Fibroblast of upper back skin (primary cell): Measurements from ENCODE around the gene TAB2.

Experiments
- DNase-seq: peaks from one replicate; pipeline ENCODE4 v3.0.0-alpha.2; 2013

Gene TAB2

DNA sequence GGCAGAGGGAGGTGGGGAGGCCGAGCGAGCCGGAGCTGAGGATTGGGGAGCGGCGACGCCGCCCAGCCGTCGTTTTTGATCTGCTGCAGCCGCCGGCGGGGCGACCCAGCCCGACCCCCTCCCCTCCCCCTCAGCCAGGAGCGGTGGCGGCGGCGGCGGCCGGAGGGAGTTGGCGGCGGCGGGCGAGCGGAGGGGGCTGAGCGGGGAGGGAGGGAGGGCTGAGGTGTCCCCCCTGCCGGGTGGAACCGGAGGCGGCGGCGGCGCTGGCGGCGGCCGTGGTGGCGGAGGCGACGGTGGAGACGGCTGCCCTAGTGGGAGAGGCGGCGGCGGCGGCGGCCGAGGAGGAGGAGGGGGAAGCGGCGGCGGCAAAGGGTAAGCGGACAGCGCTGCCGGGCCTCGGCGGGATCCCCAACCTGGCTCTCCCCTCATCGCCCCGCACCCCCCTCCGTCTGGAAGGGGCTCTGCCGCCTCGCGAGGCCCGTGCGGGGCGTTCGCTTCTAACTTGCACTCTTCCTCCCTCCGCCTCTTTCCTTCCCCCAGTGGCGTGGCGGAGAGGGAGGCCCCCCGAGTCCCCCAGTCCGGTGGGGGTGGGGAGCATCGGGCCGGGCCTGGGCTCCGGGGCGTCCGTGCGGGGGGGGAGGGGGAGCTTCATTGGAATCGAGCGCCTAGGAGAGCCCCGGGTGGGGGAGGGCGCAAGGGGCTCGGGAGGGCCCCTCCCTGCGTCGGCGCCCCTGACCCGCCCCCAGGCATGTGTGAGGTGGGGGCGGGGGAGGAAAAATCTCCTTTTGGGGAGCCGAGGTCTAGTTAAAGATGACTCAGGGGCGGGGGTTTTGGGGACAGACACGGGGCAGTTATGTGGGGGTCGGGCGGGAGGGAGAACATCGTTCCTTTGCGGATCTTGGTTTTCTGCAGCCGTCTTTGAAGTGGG is at the start of gene TAB2:
TSS of gene TAB2 (plus strand) at position 69 of the 928 bp plus-strand sequence. CDS start 52,286 bp downstream, outside the sequence.
- peak; percentile 28 for DNase-seq

- DNase-seq: no peak
Observed at GRCh38 chr6:149268146-149268545, 49.4 kb upstream of the TAB2 start.

DNA sequence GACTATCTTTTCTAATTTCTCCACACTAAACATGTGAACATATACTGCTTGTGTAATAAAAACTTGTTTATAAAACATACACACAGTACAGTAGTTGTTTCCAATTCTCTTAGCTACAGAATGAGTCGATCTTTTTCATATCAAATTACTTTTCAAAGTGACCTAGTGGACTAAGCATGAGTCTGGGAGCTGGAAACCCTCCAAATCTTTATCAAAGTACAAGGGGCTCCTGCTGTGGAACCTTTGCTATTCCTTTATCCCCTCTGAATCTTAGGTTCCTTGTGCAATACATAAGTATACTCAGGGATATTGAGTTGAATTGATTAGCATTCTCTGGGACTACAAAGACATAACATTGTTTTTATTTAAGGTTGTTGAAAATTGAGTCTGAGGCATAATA is 48.7 kb upstream of the TAB2 start:
- DNase-seq: no peak

DNA sequence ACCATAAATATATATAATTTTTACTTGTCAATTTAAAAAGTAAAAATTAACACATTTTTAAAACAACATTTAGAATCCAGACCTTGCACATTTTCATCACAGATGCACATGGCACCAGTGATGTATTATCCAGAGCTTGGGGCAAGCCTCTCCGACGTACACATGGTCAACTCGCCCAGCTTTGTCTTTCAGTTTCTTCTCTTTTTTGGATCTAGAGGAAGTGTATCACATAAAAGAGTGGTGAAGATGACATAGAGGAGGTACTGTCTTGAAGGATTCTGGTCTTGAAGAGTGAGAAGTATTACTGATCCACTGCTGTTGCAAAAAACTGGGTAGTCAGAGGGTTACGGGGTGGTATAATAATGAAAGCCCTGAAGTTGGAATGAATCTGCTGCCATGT is 46.9 kb upstream of the TAB2 start:
- DNase-seq: no peak

DNA sequence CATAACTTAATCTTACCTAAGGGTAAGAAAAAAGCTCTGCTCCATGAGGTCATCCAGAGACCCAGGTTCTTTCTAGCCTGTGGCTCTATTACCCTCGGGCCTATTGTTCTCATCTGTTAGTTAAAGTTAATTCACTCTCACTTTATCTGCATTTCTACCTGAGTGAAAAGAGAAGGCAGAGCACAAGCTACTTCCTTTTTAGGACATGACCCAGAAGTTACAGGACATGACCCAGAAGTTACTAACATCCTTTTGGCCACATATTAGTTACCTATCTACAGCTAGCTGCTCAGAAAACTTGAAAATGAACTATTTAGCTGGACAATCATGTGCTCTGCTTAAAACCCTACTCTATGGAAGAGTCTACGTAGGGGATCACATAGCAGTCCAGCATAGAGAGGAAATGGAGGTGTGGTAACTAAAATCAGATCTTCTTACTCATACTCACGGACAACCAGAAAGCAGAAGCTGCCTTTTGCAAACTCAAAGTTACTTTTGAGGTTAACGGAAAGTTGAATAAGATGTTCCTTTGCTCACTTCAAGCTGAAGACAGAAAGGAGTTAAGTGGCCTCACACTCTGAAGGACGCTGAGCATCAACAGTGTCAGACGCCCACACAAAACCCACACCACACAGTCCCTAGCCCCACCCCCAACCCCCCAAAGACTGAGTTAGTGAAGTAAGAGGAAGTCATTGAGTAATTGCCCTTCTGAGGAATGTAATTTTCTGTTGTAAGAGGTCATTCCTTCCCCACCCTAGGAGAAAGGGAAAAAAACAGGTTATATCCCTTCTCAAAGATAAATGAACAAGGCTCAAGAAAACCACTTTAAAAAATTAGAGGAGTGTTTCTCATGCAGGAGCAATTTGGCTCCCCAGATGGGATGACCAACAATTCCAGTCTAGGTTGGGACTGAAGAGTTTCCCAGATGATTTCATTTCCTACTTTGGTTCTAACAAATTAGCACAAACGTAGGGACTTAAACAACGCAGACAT is 45.9 kb upstream of the TAB2 start:
- DNase-seq: no peak

GRCh38 chr6:149273318-149273717 is 44.2 kb upstream of the TAB2 start:
- no peak for DNase-seq

DNA sequence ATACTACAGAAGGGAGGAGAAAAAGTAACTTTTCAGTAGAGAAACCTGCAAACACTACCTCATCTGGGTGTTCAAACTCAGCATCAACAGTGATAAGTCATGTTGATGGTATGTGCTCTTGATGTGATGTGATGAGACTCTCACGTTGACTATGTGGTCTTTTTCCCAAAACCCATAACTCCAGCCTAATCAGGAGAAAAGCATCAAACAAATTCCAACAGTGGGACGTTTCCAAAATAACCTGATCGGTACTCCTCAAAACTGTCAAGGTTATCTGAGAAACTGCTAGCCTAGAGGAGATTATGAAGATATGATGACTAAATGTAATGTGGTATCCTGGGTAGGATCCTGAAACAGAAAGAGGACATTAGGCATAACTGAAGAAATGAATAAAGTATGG is 41.9 kb upstream of the TAB2 start:
- DNase-seq: no peak

GRCh38 chr6:149277621-149278020 is 39.9 kb upstream of the TAB2 start:
- no peak for DNase-seq

GRCh38 chr6:149278997-149279396 is 38.5 kb upstream of the TAB2 start:
- no peak for DNase-seq

GRCh38 chr6:149284904-149285303 is 32.6 kb upstream of the TAB2 start:
- no peak for DNase-seq

DNA sequence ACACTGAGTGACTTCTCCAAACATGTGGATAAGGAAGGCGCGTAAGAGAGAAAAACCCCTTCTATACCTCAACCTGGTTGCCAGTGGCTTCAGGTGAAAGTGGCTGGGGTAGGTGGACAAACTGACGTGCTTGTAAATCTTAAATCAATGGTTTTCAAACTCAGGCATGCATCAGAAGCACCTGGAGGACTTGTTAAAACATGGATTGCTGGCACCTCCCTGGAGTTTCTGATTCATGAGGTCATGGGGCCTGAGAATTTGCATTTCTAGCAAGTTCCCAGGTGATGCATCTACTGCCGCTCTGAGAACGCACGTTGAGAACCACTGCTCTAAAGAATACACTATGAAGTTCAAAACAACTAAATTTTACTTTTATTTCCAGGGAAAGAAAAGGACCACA is 31.9 kb upstream of the TAB2 start:
- DNase-seq: no peak

DNA sequence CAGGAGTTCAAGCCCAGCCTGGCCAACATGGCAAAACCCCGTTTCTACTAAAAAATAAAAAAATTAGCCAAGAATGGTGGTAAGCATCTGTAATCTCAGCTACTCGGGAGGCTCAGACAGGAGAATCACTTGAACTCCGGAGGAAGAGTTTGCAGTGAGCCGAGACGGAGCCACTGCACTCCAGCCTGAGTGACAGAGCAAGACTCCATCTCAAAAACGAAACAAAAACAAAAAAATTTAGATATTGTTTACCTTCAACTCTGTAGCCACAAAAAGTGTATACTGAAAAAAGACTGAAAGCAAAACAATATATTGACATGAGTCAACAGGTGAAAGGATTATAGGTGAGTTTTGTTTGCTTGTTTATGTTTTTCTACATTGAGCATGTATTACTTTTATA is 30.6 kb upstream of the TAB2 start:
- no peak for DNase-seq

GRCh38 chr6:149289192-149289781 is 28.2 kb upstream of the TAB2 start:
- DNase-seq: peak; percentile 16

- DNase-seq: no peak
Observed at GRCh38 chr6:149289966-149290365, 27.5 kb upstream of the TAB2 start.

GRCh38 chr6:149293244-149293643 is 24.3 kb upstream of the TAB2 start:
- DNase-seq: no peak

- DNase-seq: no peak
Observed at GRCh38 chr6:149300563-149300962, 16.9 kb upstream of the TAB2 start.

DNA sequence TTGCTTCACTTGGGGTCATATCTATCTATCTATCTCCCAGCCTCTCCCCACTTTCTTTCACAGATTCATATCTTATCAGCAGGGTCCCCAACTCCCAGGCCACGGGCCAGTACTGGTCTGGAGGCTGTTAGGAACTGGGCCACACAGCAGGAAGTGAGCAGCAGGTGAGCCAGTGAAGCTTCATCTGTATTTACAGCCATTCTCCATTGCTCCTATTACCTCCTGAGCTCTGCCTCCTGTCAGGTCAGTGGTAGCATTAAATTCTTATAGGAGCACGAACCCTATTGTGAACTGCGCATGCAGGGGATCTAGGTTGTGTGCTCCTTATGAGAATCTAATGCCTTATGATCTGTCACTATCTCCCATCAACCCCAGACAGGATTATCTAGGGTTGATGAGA is 14.8 kb upstream of the TAB2 start:
- DNase-seq: no peak

GRCh38 chr6:149303468-149303867 is 14.0 kb upstream of the TAB2 start:
- no peak for DNase-seq

DNA sequence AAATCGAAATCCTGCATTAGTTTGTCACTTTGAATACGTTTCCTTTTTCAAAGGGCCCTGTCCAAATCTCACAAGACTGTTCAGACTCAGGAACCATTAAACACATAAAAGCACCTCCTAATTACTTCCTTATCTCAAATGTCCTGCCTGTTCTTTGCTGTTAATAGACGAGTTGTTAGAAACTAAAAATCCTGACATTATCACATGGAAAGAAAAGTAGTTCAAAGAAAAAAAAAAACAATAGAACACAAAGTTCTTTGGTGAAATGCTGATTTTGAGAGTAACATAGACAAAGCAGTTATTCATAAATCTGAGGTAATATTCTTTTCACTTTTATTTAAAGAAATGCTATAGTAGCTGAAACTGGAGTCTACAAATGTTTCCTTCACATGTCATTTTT is 12.1 kb upstream of the TAB2 start:
- no peak for DNase-seq

DNA sequence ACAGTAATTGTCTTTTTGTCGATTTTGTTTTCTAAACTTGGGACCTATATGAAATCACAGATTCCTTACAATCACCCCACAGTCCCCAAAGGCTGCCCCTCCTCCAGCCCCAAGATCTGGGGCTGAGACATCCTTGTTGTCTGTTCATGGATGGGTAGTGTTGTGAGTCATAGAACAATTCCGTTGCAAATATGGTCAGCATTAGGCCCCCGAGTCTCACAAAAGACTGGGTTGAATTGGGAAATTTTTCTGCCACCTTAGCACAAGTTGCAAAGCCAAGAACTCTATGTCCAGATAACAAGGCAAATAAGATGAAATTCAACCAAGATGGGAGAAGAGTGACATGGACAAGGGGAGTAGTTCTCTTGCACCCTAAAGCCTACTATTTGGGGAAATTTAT is 10.5 kb upstream of the TAB2 start:
- DNase-seq: peak; percentile 50

DNA sequence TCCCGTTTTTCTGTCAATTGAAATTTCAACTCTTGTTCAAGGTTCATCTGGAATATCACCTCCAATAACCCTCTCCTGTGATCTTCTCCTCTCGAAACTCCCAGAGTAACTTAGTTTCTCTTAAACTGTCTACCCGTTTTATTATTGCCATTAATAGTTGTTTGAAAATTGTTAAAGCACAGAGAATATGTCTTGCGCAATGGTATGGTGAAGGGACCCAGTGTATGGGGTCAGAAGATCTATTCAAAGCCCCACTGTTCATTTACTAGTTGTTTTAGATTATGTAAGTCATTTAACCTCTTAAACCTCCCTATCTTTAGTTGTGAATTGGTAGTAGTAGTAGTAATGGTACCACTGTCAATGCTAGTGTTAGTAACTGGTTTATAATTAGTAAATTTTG is 6.2 kb upstream of the TAB2 start:
- no peak for DNase-seq

- no peak for DNase-seq
Observed at GRCh38 chr6:149311766-149312165, 5.7 kb upstream of the TAB2 start.

DNA sequence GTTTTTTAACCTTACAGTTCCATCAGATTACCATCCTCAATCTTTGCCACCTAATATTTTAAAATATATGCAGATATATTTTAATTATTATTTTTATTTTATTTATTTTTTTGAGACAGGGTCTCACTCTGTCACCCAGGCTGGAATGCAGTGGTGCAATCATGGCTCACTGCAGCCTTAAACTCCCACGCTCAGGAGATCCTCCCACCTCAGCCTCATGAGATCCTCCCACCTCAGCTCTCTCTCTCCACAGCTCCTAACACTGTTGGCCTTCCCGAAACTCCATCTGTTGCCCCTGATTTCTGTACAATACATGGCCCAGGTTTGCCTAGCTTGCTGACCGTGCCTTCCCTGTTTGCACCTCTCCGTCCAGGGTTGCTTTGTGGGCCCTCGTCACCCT is 4.4 kb upstream of the TAB2 start:
- DNase-seq: no peak
